Neural progenitor cell (in vitro differentiated cells): Measurements from ENCODE around the gene INCA1. TPM values are rescaled to one million over a fixed set of nuclear protein-coding genes. Genes with fewer than 3 reads are reported as not detected.

Experiments used
- DNase-seq: peaks from one replicate; pipeline ENCODE4 v3.0.0-alpha.2; 2016; ENCODE audit warnings: low spot score
- H2AFZ ChIP-seq: fragments of 200-600 bp; sonication (generic); replicated peaks from 2 replicates; pipeline ENCODE4 v1.6.1; 2016; ENCODE audit warnings: antibody characterized with exemption
- H3F3A ChIP-seq: fragments of 200-600 bp; sonication (generic); 2 replicates; pipeline ENCODE4 v1.6.1; 2016; ENCODE audit warnings: antibody characterized with exemption, low read depth
- H3K27ac ChIP-seq: fragments of 200-600 bp; sonication (generic); 2 replicates; pipeline ENCODE4 v1.5.1; 2016; ENCODE audit warnings: mild to moderate bottlenecking
- H3K27me3 ChIP-seq: fragments of 200-600 bp; sonication (generic); 2 replicates; pipeline ENCODE4 v1.6.1; 2016; ENCODE audit warnings: mild to moderate bottlenecking, moderate library complexity
- H3K36me3 ChIP-seq: fragments of 200-600 bp; sonication (generic); 2 replicates; pipeline ENCODE4 v1.5.1; 2016
- H3K4me1 ChIP-seq: fragments of 200-600 bp; sonication (generic); 2 replicates; pipeline ENCODE4 v1.6.1; 2016; ENCODE audit warnings: mixed run types
- H3K4me2 ChIP-seq: fragments of 200-600 bp; sonication (generic); 2 replicates; pipeline ENCODE4 v1.6.1; 2016
- H3K4me3 ChIP-seq: fragments of 200-600 bp; sonication (generic); 2 replicates; pipeline ENCODE4 v1.5.1; 2016
- H3K79me2 ChIP-seq: fragments of 200-600 bp; sonication (generic); 2 replicates; pipeline ENCODE4 v1.6.1; 2016; ENCODE audit warnings: low read depth
- H3K9ac ChIP-seq: fragments of 200-600 bp; sonication (generic); 2 replicates; pipeline ENCODE4 v1.6.1; 2016
- H3K9me3 ChIP-seq: fragments of 200-600 bp; sonication (generic); 2 replicates; pipeline ENCODE4 v1.5.1; 2016; ENCODE audit warnings: low read depth
- H4K20me1 ChIP-seq: fragments of 200-600 bp; sonication (generic); 2 replicates; pipeline ENCODE4 v1.6.1; 2016; ENCODE audit warnings: low read depth
- H3K27ac Mint-ChIP-seq: 3 replicates; pipeline ENCODE4 v1.8.0; 2021; ENCODE audit warnings: mixed read lengths
- H3K27me3 Mint-ChIP-seq: 2 replicates; pipeline ENCODE4 v1.8.0; 2022; ENCODE audit warnings: low read depth, mild to moderate bottlenecking, inconsistent platforms, moderate library complexity, mixed read lengths; ENCODE audit not compliant: insufficient read depth
- H3K36me3 Mint-ChIP-seq: 3 replicates; pipeline ENCODE4 v1.8.0; 2021; ENCODE audit warnings: mixed read lengths
- H3K4me1 Mint-ChIP-seq: 3 replicates; pipeline ENCODE4 v1.8.0; 2021; ENCODE audit warnings: mixed read lengths
- H3K4me3 Mint-ChIP-seq: 3 replicates; pipeline ENCODE4 v1.8.0; 2021; ENCODE audit warnings: mild to moderate bottlenecking, moderate library complexity, mixed read lengths
- H3K9me3 Mint-ChIP-seq: 3 replicates; pipeline ENCODE4 v1.8.0; 2020; ENCODE audit warnings: mixed read lengths
- EZH2 ChIP-seq: fragments of 200-600 bp; sonication (generic); IDR thresholded peaks from 2 replicates; pipeline ENCODE4 v1.6.1; 2017; ENCODE audit warnings: antibody characterized with exemption, mild to moderate bottlenecking, moderate library complexity
- EZH2phosphoT487 ChIP-seq: fragments of 200-600 bp; sonication (generic); IDR thresholded peaks from 2 replicates; pipeline ENCODE4 v1.6.1; 2017; ENCODE audit warnings: antibody characterized with exemption
- total RNA-seq: library from RNA; depleted of rRNA; stranded (reverse); fragments of >200 nt; gene quantifications from 2 replicates; pipeline ENCODE4 v1.2.3, GENCODE V29; 2015; ENCODE audit warnings: low replicate concordance
- TF ChIP-seq, protein P1 (sequence below): fragments of 200-600 bp; sonication (generic); IDR thresholded peaks from 2 replicates; pipeline ENCODE4 v1.5.1; 2017; ENCODE audit warnings: antibody characterized with exemption, mild to moderate bottlenecking

Gene INCA1
- total RNA-seq, 1 donor from 2014 or later, result 0.52 TPM

DNA sequence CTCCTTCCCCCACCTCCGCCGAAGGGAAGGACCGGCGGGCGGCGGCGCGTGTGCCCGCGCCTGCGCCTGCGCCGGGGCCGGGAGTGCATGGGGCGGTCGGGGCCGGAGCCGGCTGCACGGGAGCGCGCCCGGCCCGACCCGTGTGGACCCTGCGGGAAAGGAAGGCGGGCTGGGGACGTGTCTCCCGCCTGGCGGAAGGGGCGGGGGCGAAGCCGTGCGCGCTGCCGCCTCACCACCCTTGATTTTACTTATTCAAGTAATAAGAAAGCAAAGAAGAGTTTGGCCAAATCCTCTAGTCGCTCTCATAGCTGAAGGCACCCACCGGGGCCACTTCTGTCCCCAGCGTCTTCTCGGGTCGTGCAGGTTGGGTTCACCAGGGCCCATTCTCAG lies 48.4 kb downstream of the INCA1 start:
- Histone ChIP-seq H3K36me3 (no peaks in the 10 kb centered on the region), H3F3A (peaks cover 80% of the 10 kb centered on the region), H3K79me2 (peaks cover 50% of the 10 kb centered on the region), H3K4me3 (peak overlapping the region; percentile 77), H3K27ac (peak overlapping the region; percentile 85), H3K27me3 (no peaks in the 10 kb centered on the region), H2AFZ (no peak overlapping the region), H4K20me1 (peaks cover 34% of the 10 kb centered on the region), H3K4me2 (peak overlapping the region; percentile 87), H3K9ac (no peak overlapping the region), H3K9me3 (no peaks in the 10 kb centered on the region), H3K4me1 (peaks cover 22% of the 10 kb centered on the region)
- Mint-ChIP-seq H3K27ac (peak overlapping the region; percentile 72), H3K9me3 (no peaks in the 10 kb centered on the region), H3K4me1 (peaks cover 45% of the 10 kb centered on the region), H3K4me3 (peak overlapping the region; percentile 93), H3K36me3 (peaks cover 19% of the 10 kb centered on the region), H3K27me3 (peaks cover 15% of the 10 kb centered on the region)
- TF ChIP-seq EZH2phosphoT487 (no peak), EZH2 (no peak)
- TF ChIP-seq, protein P1, sequence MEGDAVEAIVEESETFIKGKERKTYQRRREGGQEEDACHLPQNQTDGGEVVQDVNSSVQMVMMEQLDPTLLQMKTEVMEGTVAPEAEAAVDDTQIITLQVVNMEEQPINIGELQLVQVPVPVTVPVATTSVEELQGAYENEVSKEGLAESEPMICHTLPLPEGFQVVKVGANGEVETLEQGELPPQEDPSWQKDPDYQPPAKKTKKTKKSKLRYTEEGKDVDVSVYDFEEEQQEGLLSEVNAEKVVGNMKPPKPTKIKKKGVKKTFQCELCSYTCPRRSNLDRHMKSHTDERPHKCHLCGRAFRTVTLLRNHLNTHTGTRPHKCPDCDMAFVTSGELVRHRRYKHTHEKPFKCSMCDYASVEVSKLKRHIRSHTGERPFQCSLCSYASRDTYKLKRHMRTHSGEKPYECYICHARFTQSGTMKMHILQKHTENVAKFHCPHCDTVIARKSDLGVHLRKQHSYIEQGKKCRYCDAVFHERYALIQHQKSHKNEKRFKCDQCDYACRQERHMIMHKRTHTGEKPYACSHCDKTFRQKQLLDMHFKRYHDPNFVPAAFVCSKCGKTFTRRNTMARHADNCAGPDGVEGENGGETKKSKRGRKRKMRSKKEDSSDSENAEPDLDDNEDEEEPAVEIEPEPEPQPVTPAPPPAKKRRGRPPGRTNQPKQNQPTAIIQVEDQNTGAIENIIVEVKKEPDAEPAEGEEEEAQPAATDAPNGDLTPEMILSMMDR, result no peak
- DNase-seq, result peak; percentile 95

DNA sequence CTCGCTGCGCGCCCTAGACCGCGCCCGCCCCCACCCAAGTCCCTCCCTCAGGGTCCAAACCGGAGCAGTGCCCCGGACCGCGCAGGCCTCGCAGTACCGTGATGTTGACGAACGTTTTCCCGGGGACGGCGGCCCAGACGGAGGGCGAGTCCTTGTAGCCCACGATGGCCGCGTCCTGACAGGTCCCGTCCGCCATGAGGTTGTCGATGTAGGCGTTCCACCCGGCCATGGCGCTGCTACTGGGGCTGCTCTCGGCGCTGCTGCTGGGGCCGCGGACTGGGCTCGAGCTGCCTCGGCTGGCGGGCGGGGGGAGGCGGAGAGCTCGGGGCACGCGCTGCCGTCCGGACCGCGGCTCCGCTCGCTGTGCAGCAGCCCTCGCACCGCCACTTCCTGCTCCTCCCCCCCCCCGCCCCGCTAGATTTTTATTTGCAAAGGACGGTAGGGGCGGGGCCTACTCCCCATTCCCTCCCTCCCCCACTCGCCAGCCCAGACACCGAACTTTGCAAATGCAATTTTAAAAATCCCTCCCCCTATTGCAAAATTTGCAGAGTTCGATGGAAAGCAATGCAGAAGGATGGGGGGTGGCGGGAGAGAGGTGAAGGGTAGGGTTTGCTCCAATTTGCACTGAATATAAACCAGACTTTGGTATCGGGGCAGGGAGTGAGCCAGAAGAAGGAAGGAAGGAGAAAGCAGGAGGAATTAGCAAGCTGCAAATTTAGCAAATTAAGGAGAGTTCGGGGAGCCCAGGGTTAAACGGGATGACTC lies 49.0 kb downstream of the INCA1 start, which contains the start of gene PFN1:
Gene PFN1 (minus strand): TSS at position 365 of the 765 bp plus-strand sequence. CDS start 136 bp downstream, at position 229.
- Histone ChIP-seq H3K27me3 (no peaks in the 10 kb centered on the region), H3F3A (peaks cover 86% of the 10 kb centered on the region), H3K4me3 (peak within 1 kb of the TSS; percentile 77), H3K4me2 (peak within 1 kb of the TSS; percentile 87), H3K27ac (peak within 1 kb of the TSS; percentile 85), H3K79me2 (peaks cover 53% of the 10 kb centered on the region), H3K36me3 (no peaks in the 10 kb centered on the region), H2AFZ (peak within 1 kb of the TSS; percentile 65), H4K20me1 (peaks cover 34% of the 10 kb centered on the region), H3K9ac (peak within 1 kb of the TSS; percentile 62), H3K9me3 (no peaks in the 10 kb centered on the region), H3K4me1 (peaks cover 22% of the 10 kb centered on the region)
- TF ChIP-seq, protein P1, result no peak
- no peak for TF ChIP-seq EZH2phosphoT487
- no peak for TF ChIP-seq EZH2
- peak within 1 kb of the TSS; percentile 93 for H3K27ac Mint-ChIP-seq
- H3K4me3 Mint-ChIP-seq, result peak within 1 kb of the TSS; percentile 93
- H3K27me3 Mint-ChIP-seq, result peaks cover 15% of the 10 kb centered on the region
- peak; percentile 88 for DNase-seq
- H3K36me3 Mint-ChIP-seq, result peaks cover 18% of the 10 kb centered on the region
- H3K4me1 Mint-ChIP-seq, result peaks cover 41% of the 10 kb centered on the region
- no peaks in the 10 kb centered on the region for H3K9me3 Mint-ChIP-seq

DNA sequence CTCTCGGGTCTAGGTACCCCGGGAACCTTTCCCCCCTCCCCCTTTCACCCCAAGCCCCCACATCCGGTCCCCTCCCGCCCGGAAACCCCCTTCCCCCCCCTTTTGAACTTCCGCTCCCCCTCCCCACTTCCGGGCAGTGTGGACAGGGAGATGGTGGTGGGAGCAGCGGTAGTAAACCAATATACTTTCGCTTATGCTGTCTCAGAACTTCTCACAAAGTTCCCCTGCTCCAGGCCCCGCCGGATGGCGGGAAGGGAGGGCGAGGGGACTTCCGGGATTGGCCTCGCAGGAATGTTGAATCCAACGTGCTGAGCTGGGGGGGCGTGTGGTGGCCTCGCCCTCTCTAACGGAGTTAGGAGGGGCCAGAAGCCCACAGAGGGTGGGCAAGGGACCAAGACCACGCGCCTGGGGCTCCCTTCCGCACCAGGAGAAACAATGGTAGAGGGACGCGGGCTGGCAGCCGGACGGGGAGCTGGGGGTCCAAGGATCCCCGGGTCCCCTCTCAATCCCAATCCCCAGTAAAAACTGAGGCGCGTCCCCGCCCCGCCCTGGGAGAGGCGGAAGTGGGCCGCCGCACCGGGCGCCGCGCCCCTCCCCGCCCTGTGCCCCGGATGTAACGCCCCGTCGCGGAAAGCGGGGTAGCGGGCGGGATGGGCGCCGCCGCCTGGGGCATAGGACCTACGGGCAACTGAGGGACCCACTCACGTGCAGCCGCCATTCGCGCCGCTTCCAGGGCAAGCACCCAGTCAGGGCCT lies 49.7 kb downstream of the INCA1 start:
- DNase-seq, result peak; percentile 81
- H3K27me3 ChIP-seq, result no peaks in the 10 kb centered on the region
- H3K4me3 Mint-ChIP-seq, result peak overlapping the region; percentile 93
- peaks cover 40% of the 10 kb centered on the region for H3K4me1 Mint-ChIP-seq
- H3K4me2 ChIP-seq, result peak overlapping the region; percentile 87
- H3K9me3 ChIP-seq, result no peaks in the 10 kb centered on the region
- peaks cover 16% of the 10 kb centered on the region for H3K27me3 Mint-ChIP-seq
- peak overlapping the region; percentile 39 for H2AFZ ChIP-seq
- H3K36me3 ChIP-seq, result no peaks in the 10 kb centered on the region
- H3K27ac Mint-ChIP-seq, result peak overlapping the region; percentile 93
- peaks cover 61% of the 10 kb centered on the region for H3K79me2 ChIP-seq
- H4K20me1 ChIP-seq, result peaks cover 39% of the 10 kb centered on the region
- no peak for TF ChIP-seq EZH2phosphoT487
- no peak for TF ChIP-seq EZH2
- TF ChIP-seq, protein P1, result no peak
- peaks cover 24% of the 10 kb centered on the region for H3K36me3 Mint-ChIP-seq
- H3K4me3 ChIP-seq, result peak overlapping the region; percentile 77
- H3K27ac ChIP-seq, result peak overlapping the region; percentile 71
- H3F3A ChIP-seq, result peaks cover 89% of the 10 kb centered on the region
- H3K4me1 ChIP-seq, result peaks cover 22% of the 10 kb centered on the region
- H3K9ac ChIP-seq, result peak overlapping the region; percentile 62
- H3K9me3 Mint-ChIP-seq, result no peaks in the 10 kb centered on the region
